Ecto neural progenitor cell (in vitro differentiated cells): ENCODE measurements around the gene FTO.

Source experiments
- DNase-seq: peaks from one replicate; pipeline ENCODE4 v3.0.0-alpha.2; 2018; ENCODE audit warnings: low spot score

Gene FTO

DNA sequence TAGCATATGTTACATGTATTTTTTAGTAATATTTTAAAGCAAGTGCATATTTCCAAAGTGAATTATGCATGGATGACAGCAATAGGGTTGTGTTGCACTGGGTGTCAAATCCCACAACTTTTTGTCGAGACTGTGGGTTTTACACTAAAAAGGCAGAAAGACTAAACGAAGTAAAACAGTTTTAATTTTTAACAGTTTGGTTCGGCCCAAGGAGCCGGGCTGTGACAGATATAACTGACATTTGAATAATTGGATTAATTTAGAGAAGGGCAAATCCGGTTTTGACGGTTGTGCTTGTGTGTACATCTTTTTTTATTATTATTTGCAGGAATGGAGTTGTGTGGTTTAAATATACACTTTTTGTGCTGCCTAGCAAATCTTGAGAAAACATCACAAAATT is 263.6 kb downstream of the FTO start:
- no peak for DNase-seq

GRCh38 chr16:53968454-53968853 is 264.5 kb downstream of the FTO start:
- DNase-seq: no peak

DNA sequence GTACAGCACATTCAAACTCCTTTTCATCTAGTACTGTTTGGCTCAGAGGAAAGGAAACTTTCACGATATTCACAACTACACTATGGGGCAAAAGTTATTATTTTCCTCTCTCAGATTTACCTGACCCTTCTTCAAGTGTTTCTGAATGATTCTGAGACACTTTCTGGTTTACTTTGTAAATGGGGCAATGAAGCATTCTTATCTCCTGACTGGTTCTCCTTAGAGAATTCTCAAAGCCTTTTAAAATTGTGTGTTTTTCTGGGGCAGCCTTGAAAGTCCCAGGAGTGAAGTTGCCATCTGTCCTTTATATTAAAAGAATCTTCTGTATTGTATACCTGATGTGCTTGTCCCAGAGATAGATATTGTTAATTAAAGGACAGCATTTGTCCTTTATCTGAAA is 264.9 kb downstream of the FTO start:
- no peak for DNase-seq

DNA sequence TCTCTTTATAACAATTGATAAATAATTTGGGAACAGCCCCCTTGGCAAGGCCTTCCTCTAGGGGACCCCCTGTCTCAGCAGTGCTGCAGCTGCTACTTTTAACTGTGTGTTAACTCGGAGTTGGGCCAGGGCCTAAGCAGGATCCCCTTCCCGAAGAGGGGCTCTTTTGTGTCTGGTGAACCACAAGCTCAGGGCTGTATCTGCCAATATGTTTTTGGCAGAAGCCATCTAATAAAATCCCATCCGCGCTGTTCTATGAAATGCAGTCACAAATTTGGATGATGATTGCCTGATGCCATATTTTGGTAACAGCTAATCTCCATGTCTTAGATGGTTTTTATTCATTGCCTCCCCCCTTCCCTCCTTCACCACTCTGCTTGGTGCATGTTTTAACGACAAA is 267.7 kb downstream of the FTO start:
- no peak for DNase-seq

DNA sequence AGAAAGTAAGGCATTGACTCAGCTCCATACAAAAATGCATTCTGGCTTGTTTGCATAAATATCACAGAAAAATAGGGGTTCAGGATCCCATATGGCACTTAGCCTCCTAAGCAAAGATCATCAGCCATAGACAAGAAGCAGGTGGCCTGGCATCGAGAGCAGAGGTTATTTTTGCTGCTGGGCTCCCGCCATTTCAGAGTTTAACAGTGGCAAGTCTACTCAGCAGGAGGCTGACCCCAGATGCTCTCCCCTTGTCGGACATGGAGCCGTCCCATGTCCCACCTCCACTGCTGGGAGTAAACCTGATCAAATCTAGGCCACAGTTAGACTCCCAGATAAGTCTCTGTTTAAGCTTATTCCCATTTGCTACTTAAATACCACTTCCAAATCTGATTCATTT is 269.1 kb downstream of the FTO start:
- no peak for DNase-seq

DNA sequence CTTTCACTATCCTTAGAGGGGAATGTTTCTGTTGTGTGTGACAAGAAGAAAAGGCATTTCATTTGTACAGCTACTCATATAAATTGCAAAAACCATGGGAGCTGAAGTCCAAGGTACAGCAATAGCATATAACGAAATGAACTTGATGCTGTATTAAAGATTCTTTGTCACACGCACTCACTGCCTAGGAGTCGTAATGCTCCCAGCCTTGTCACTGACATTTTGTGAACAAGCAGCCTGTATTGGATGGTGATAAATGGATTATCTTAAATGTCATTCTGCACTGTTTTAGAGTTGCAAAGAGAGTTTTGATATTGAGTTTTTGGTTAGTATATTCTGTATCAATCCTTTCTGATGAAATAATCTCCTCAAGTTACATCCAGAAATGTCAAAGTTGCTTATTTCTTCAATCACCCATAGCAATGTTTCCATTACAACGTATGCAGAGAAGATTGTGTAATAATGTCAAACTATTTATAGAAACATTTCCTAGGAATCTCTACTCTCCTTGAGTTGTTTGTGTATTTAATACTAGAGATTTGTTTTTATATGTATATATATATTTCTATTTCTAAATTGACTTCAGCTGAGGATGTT is 270.6 kb downstream of the FTO start:
- no peak for DNase-seq

DNA sequence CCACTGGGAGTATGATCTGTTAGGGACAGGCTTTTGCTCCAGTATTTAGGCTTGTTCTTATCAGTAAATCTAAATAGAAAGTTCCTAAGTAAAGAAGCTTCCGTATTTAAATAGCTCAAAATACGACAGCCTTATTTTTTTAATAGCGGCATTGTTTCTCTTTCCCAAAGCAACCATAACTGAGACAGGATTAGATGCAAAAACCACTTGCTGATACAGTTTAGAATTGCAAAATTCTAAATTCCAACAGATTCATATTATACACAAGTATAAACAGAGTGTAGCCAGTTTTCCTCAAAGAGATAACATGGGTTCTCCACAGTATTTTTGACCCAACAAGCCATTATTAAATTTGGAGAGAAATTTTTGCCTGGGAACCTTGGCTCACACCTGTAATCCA is 276.7 kb downstream of the FTO start:
- no peak for DNase-seq

DNA sequence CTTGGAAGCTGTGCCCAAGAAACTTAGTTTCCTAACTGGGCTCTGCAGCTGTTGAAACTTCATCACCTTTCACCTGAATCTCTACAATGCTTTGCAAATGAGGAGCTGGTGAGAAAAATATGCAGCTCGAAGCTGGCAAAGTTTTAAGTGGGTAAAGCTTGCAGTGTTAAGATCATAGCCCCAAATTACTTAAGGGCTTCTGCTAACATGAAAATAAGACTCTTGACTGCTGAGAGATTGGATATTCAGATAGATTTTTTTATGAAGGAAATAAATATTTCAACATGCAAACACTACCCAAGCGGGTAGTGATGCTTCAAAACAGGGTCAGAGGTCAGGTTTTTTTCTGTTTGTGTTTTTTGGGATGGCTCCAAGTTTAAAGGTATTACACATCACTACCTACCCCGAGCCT is 278.7 kb downstream of the FTO start:
- DNase-seq: no peak

GRCh38 chr16:53984936-53985335 is 281.0 kb downstream of the FTO start:
- DNase-seq: no peak

DNA sequence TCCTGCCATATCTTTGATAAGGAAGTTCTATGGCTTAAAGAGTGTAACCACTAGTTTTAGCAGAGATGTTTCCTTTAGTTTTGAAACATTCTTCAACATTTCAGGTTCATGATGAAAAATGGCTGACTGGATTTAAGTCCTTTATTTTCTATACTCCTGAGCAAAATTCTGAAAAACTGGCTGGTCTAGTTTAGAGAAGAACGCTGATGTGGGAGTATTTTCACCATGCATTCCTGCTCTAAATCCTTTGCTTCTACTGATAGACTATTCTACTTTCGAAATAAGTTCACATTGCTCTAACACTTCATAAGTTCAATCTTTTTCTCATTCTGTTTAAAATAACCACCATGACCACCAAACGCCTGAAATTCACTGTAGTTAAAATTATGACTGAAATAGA is 281.9 kb downstream of the FTO start:
- DNase-seq: no peak

- no peak for DNase-seq
These were observed 282.8 kb downstream of the FTO start for GRCh38 chr16:53986793-53987192.

DNA sequence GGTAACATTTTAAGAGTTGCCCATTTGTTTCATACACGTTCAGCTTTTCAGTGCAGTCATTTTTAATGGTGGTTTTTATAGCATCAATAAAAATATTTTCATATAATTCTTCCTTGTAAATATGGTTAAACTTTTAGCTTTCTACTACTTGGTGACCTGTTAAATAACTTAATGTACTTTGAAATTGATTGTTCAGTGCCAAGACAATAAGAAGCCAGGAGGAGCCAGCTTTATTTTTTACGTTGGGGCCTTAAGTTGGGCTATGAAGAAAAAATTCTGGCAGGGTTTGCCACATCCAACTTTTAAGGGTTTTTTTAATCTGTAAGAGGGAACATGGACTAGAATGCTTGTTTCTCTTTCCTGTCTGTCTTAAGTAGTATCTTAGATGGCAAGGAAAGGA is 284.2 kb downstream of the FTO start:
- DNase-seq: no peak

DNA sequence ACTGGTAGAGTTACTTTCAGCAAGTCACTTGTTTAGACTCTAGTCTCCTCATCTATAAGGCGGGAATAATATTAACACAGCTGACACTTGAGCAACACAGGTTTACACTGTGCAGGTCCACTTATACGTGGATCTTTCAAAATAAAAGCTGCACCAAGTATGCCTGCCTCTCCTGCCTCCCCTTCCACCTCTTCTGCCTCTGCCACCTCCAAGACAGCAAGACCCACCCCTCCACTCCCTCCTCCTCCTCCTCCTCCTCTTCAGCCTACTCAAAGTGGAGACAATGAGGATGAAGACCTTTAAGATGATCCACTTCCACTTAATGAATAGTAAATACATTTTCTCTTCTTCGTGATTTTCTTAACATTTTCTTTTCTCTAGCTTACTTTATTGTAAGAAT is 285.6 kb downstream of the FTO start:
- no peak for DNase-seq

GRCh38 chr16:53991754-53992378 is 287.9 kb downstream of the FTO start:
- no peak for DNase-seq

- DNase-seq: no peak
These were observed 291.4 kb downstream of the FTO start for GRCh38 chr16:53995378-53995777.

DNA sequence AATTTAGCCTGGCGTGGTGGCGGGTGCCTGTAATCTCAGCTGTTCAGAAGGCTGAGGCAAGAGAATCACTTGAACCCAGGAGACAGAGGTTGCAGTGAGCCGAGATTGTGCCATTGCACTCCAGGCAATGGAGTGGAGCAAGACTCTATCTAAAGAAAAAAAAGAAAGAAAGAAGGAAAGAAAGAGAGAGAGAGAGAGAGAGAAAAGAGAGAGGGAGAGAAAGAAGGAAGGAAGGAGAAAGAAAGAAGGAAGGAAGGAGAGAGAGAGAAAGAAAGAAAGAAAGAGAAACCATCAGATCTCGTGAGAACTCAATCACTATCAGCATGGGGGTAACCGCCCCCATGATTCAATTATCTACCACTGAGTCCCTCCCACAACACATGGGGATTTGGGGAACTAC is 293.0 kb downstream of the FTO start:
- DNase-seq: no peak

GRCh38 chr16:53998024-53998810 is 294.3 kb downstream of the FTO start:
- DNase-seq: no peak

- DNase-seq: no peak
These were observed 295.1 kb downstream of the FTO start for GRCh38 chr16:53998966-53999522.

- no peak for DNase-seq
These were observed 295.9 kb downstream of the FTO start for GRCh38 chr16:53999841-54000240.

GRCh38 chr16:54000361-54000760 is 296.4 kb downstream of the FTO start:
- DNase-seq: no peak

GRCh38 chr16:54006693-54007092 is 302.7 kb downstream of the FTO start:
- DNase-seq: no peak

- no peak for DNase-seq
These were observed 303.5 kb downstream of the FTO start for GRCh38 chr16:54007504-54007903.

- no peak for DNase-seq
These were observed 305.7 kb downstream of the FTO start for GRCh38 chr16:54009464-54010176.
